ENCODE measurements around the gene BRWD1.

The BRWD1 gene

DNA sequence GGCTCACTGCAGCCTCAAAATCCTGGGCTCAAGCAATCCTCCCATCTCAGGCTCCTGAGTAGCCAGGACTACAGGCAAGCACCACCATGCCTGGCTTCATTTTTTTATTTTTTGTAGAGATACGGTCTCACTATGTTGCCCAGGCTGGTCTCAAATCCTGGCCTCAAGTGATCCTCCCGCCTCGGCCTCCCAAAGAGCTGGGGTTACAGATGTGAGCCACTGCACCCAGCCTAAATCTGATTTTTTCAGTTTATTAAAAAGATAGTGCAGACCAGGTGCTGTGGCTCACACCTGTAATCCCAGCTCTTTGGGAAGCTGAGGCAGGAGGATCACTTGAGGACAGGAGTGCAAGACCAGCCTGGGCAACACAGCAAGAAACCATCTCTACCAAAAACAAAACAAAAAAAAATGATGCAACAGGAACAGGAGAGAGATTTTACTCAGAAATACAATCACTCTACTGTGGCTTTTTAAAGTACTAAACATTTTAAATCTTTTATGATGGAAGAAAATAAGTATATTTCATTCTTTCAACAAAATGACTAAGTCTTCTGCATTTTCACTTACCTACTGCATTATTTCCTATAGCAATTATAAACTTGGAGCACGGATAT, 132.1 kb downstream of the BRWD1 start:
- Histone ChIP-seq H3K27me3 (ENCODE audit: control insufficient read depth, insufficient read depth, low read length) (no peaks in the 10 kb centered on the region), H3K4me3 (ENCODE audit: low read length) (peak overlapping the region; percentile 97), H3K9ac (ENCODE audit: low read depth, low read length) (no peak overlapping the region), H3K4me2 (ENCODE audit: low read length) (peak overlapping the region; percentile 96), H3K9me3 (replicated peaks; ENCODE audit: low read length) (no peaks in the 10 kb centered on the region), H3K4me1 (ENCODE audit: control insufficient read depth, insufficient read depth, low read length) (peaks cover 17% of the 10 kb centered on the region), H3K36me3 (ENCODE audit: insufficient read depth, low read length) (peaks cover 35% of the 10 kb centered on the region)

GRCh38 chr21:39180429-39181019, 132.9 kb downstream of the BRWD1 start:
- Histone ChIP-seq H3K4me3 (ENCODE audit: low read length) (no peak overlapping the region), H3K36me3 (ENCODE audit: insufficient read depth, low read length) (peaks cover 42% of the 10 kb centered on the region)

DNA sequence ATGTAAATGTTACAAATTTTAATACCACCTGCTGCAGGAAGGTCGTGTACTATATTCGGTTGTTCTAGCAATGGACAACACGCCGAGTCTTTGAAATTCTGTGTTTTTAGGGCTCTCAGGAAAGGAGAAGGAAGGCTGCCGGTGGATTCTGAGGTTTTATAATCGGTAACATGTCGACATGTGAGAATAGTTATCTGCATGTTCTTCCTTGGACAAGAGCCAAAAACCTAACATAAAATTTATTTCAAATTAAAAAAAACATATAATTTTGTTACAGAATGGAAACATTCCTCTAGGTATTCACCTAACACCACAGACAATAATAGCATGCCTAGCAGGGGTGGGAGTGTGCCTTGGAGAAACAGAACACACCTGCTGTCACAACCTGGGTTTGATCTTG, 135.0 kb downstream of the BRWD1 start:
- peaks cover 52% of the 10 kb centered on the region for H3K36me3 ChIP-seq (ENCODE audit: insufficient read depth, low read length)
- H3K4me1 ChIP-seq (ENCODE audit: control insufficient read depth, insufficient read depth, low read length), result peaks cover 16% of the 10 kb centered on the region
- H3K9me3 ChIP-seq (replicated peaks; ENCODE audit: low read length), result no peaks in the 10 kb centered on the region
- H3K4me3 ChIP-seq (ENCODE audit: low read length), result no peak overlapping the region
- H3K4me2 ChIP-seq (ENCODE audit: low read length), result no peak overlapping the region
- H3K9ac ChIP-seq (ENCODE audit: low read depth, low read length), result no peak overlapping the region
- H3K27me3 ChIP-seq (ENCODE audit: control insufficient read depth, insufficient read depth, low read length), result no peaks in the 10 kb centered on the region

More at GRCh38 chr21:39180429-39181019, 132.9 kb downstream of the BRWD1 start:
- Histone ChIP-seq H3K27me3 (ENCODE audit: control insufficient read depth, insufficient read depth, low read length) (no peaks in the 10 kb centered on the region), H3K9me3 (replicated peaks; ENCODE audit: low read length) (no peaks in the 10 kb centered on the region), H3K4me1 (ENCODE audit: control insufficient read depth, insufficient read depth, low read length) (peaks cover 24% of the 10 kb centered on the region), H3K4me2 (ENCODE audit: low read length) (no peak overlapping the region), H3K9ac (ENCODE audit: low read depth, low read length) (no peak overlapping the region)

- peaks cover 68% of the 10 kb centered on the region for H3K36me3 ChIP-seq (ENCODE audit: insufficient read depth, low read length)
- H3K4me3 ChIP-seq (ENCODE audit: low read length), result no peak overlapping the region
- no peak overlapping the region for H3K4me2 ChIP-seq (ENCODE audit: low read length)
- no peaks in the 10 kb centered on the region for H3K27me3 ChIP-seq (ENCODE audit: control insufficient read depth, insufficient read depth, low read length)
- peaks cover 7% of the 10 kb centered on the region for H3K4me1 ChIP-seq (ENCODE audit: control insufficient read depth, insufficient read depth, low read length)
- no peaks in the 10 kb centered on the region for H3K9me3 ChIP-seq (replicated peaks; ENCODE audit: low read length)
- no peak overlapping the region for H3K9ac ChIP-seq (ENCODE audit: low read depth, low read length)
Observed at GRCh38 chr21:39176271-39176709, 137.1 kb downstream of the BRWD1 start.

- Histone ChIP-seq H3K9me3 (replicated peaks; ENCODE audit: low read length) (no peaks in the 10 kb centered on the region), H3K4me3 (ENCODE audit: low read length) (no peak overlapping the region), H3K27me3 (ENCODE audit: control insufficient read depth, insufficient read depth, low read length) (no peaks in the 10 kb centered on the region), H3K4me1 (ENCODE audit: control insufficient read depth, insufficient read depth, low read length) (peaks cover 7% of the 10 kb centered on the region), H3K4me2 (ENCODE audit: low read length) (no peak overlapping the region), H3K36me3 (ENCODE audit: insufficient read depth, low read length) (peaks cover 70% of the 10 kb centered on the region), H3K9ac (ENCODE audit: low read depth, low read length) (no peak overlapping the region)
Observed at GRCh38 chr21:39175665-39176064, 137.8 kb downstream of the BRWD1 start.

DNA sequence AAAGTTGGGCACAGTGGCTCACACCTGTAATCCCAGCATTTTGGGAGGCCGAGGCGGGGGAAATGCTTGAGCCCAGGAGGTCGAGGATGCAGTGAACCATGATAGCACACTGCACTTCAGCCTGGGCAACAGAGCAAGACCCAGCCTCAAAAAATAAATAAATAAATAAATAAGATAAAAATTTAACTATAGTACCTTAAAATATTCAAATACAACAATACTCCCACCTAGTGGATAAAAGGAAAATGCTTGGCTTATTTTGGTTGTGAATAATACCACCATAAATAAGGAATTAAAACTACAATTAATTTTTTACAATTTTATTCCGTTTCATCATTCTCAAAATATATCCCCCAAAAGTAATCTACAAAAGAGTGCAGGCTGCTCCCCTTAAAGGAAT, 138.3 kb downstream of the BRWD1 start:
- H3K9ac ChIP-seq (ENCODE audit: low read depth, low read length), result no peak overlapping the region
- H3K27me3 ChIP-seq (ENCODE audit: control insufficient read depth, insufficient read depth, low read length), result no peaks in the 10 kb centered on the region
- H3K36me3 ChIP-seq (ENCODE audit: insufficient read depth, low read length), result peaks cover 64% of the 10 kb centered on the region
- H3K4me3 ChIP-seq (ENCODE audit: low read length), result no peak overlapping the region
- H3K9me3 ChIP-seq (replicated peaks; ENCODE audit: low read length), result no peaks in the 10 kb centered on the region
- no peak overlapping the region for H3K4me2 ChIP-seq (ENCODE audit: low read length)
- H3K4me1 ChIP-seq (ENCODE audit: control insufficient read depth, insufficient read depth, low read length), result peaks cover 7% of the 10 kb centered on the region

DNA sequence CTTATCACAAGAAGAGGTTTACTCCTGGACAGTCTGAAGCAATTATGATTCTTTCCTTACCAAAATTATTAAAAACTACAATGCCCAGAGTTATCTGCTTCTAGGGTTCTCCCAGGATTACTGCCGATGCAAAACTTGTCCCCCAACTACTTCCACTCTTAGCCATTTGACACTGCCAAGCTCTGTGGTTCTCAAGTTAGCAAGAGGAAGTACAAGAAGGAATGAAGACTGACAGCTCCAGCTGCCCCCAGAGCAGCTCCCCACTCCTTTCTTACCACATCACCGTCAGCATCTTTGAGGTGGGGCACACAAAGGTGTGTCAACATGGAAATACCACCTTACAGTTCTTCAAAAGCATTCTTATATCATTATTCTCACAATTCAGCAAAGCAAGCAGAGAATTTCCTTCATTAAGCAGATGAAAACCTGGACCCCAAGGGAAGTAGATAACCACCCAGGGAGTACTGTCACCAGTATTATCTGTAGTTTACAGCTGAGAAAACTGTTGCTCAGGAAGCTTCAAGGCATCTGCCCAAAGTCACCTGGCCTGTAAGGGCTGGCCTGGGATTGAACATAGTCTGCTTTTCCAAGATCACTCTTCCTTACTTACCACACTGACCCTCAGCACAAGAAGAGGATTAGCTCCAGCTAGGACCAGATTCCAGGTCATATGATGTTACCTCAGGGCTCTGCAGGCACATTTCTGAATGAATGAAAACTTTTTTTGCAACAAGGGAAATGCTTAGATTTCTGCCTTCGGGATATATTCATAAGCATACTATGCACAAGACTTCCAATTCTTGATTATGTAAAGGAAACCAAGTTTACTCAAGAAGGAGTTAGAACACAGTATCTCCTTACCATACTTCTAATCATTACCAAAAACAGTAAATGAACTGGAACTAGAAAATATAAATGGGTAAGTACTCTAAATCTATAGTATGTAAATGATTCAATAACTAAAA, 139.4 kb downstream of the BRWD1 start:
- Histone ChIP-seq H3K9me3 (replicated peaks; ENCODE audit: low read length) (no peaks in the 10 kb centered on the region), H3K27me3 (ENCODE audit: control insufficient read depth, insufficient read depth, low read length) (no peaks in the 10 kb centered on the region), H3K4me2 (ENCODE audit: low read length) (no peak overlapping the region), H3K9ac (ENCODE audit: low read depth, low read length) (no peak overlapping the region), H3K4me1 (ENCODE audit: control insufficient read depth, insufficient read depth, low read length) (peaks cover 7% of the 10 kb centered on the region), H3K4me3 (ENCODE audit: low read length) (no peak overlapping the region), H3K36me3 (ENCODE audit: insufficient read depth, low read length) (peaks cover 56% of the 10 kb centered on the region)

DNA sequence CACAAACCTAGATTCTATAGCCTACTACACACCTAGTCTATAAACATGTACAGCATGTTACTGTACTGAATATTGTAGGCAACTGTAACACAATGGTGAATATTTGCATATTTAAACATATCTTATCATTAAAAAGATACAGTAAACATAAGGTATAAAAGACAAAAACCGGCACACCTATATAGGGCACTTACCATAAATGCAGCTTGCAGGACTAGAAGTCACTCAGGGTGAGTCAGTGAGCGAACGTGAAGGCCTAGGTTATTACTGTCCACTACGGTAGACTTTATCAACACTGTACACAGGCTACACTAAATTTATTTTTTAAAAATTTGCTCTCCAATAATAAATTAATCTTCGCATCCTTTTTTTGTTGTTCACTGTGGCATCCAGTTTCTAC, 143.5 kb downstream of the BRWD1 start:
- Histone ChIP-seq H3K27me3 (ENCODE audit: control insufficient read depth, insufficient read depth, low read length) (no peaks in the 10 kb centered on the region), H3K4me1 (ENCODE audit: control insufficient read depth, insufficient read depth, low read length) (no peaks in the 10 kb centered on the region), H3K9ac (ENCODE audit: low read depth, low read length) (no peak overlapping the region), H3K36me3 (ENCODE audit: insufficient read depth, low read length) (peaks cover 29% of the 10 kb centered on the region), H3K4me3 (ENCODE audit: low read length) (no peak overlapping the region), H3K4me2 (ENCODE audit: low read length) (no peak overlapping the region), H3K9me3 (replicated peaks; ENCODE audit: low read length) (peaks cover 2% of the 10 kb centered on the region)

DNA sequence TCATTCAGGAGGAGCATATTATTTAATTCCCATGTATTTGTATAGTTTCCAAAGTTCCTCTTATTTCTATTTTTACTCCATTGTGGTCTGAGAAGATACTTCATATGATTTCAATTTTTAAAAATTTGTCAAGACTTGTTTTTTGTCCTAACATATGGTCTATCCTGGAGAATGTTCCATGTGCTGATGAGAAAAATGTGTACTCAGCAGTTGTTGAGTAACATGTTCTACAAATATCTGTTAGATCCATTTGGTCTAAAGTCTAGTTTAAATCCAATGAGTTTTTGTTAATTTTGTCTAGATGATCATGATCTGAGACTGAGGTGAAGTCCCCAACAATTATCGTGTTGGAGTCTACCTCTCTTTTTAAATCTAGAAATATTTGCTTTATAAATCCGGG, 144.6 kb downstream of the BRWD1 start:
- Histone ChIP-seq H3K9me3 (replicated peaks; ENCODE audit: low read length) (peaks cover 13% of the 10 kb centered on the region), H3K36me3 (ENCODE audit: insufficient read depth, low read length) (peaks cover 24% of the 10 kb centered on the region), H3K4me1 (ENCODE audit: control insufficient read depth, insufficient read depth, low read length) (no peaks in the 10 kb centered on the region), H3K4me3 (ENCODE audit: low read length) (no peak overlapping the region), H3K4me2 (ENCODE audit: low read length) (no peak overlapping the region), H3K9ac (ENCODE audit: low read depth, low read length) (no peak overlapping the region), H3K27me3 (ENCODE audit: control insufficient read depth, insufficient read depth, low read length) (no peaks in the 10 kb centered on the region)

DNA sequence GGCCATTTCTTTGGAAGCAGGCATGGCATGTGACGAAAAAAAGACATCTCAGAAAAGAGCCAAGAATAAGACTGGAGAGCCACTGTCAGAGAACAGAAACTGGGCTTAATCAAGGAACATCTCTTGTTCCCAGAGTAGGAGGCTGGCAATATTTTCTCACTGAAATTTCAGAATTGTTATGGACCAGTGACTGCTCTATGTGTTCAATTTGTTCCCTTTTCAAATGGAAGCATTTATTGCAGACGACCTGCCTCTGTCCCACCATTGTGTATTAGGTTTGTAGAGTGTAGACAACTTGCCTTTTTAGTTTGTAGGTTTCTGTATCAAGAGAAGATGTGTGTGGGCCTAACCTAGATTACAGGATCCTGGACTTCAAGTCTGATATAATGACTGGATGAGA, 148.9 kb downstream of the BRWD1 start:
- Histone ChIP-seq H3K27me3 (ENCODE audit: control insufficient read depth, insufficient read depth, low read length) (no peaks in the 10 kb centered on the region), H3K9ac (ENCODE audit: low read depth, low read length) (no peak overlapping the region), H3K4me2 (ENCODE audit: low read length) (no peak overlapping the region), H3K4me1 (ENCODE audit: control insufficient read depth, insufficient read depth, low read length) (no peaks in the 10 kb centered on the region), H3K4me3 (ENCODE audit: low read length) (no peak overlapping the region), H3K9me3 (replicated peaks; ENCODE audit: low read length) (peaks cover 13% of the 10 kb centered on the region), H3K36me3 (ENCODE audit: insufficient read depth, low read length) (peaks cover 3% of the 10 kb centered on the region)

- no peaks in the 10 kb centered on the region for H3K36me3 ChIP-seq (ENCODE audit: insufficient read depth, low read length)
- H3K9me3 ChIP-seq (replicated peaks; ENCODE audit: low read length), result peaks cover 13% of the 10 kb centered on the region
- H3K4me3 ChIP-seq (ENCODE audit: low read length), result no peak overlapping the region
- no peaks in the 10 kb centered on the region for H3K27me3 ChIP-seq (ENCODE audit: control insufficient read depth, insufficient read depth, low read length)
- H3K9ac ChIP-seq (ENCODE audit: low read depth, low read length), result no peak overlapping the region
- H3K4me1 ChIP-seq (ENCODE audit: control insufficient read depth, insufficient read depth, low read length), result no peaks in the 10 kb centered on the region
- H3K4me2 ChIP-seq (ENCODE audit: low read length), result no peak overlapping the region
Observed at GRCh38 chr21:39161064-39161463, 152.4 kb downstream of the BRWD1 start.

Data from skeletal muscle satellite cell (primary cell).